ACC112 (cell line): ENCODE data around the gene TMEM59L.

ENCODE experiments used
- H2AFZ ChIP-seq: fragments of 200-600 bp; sonication (generic); one replicate; pipeline ENCODE4 v1.6.0; 2017; ENCODE audit warnings: antibody characterized with exemption, low read length; ENCODE audit not compliant: unreplicated experiment
- H3K27ac ChIP-seq: fragments of 200-600 bp; sonication (generic); 2 replicates; pipeline ENCODE4 v1.5.1; 2014; ENCODE audit warnings: low read depth, mild to moderate bottlenecking, antibody characterized with exemption, low read length, moderate library complexity
- H3K27me3 ChIP-seq: fragments of 200-600 bp; sonication (generic); 2 replicates; pipeline ENCODE4 v1.6.1; 2014; ENCODE audit warnings: mild to moderate bottlenecking, antibody characterized with exemption, low read length, moderate library complexity, mixed read lengths; ENCODE audit not compliant: insufficient read depth
- H3K36me3 ChIP-seq: fragments of 200-600 bp; sonication (generic); 2 replicates; pipeline ENCODE4 v1.6.1; 2016; ENCODE audit warnings: mild to moderate bottlenecking, antibody characterized with exemption, low read length, moderate library complexity, mixed read lengths; ENCODE audit not compliant: insufficient read depth
- H3K4me1 ChIP-seq: fragments of 200-600 bp; sonication (generic); one replicate; pipeline ENCODE4 v1.6.1; 2016; ENCODE audit warnings: low read length, mixed read lengths; ENCODE audit not compliant: insufficient read depth, unreplicated experiment, control insufficient read depth
- H3K4me3 ChIP-seq: fragments of 200-600 bp; sonication (generic); 2 replicates; pipeline ENCODE4 v1.5.1; 2014; ENCODE audit warnings: mild to moderate bottlenecking, low read depth, low read length
- H3K79me2 ChIP-seq: fragments of 200-600 bp; sonication (generic); one replicate; pipeline ENCODE4 v1.6.0; 2016; ENCODE audit warnings: low read length; ENCODE audit not compliant: control insufficient read depth, unreplicated experiment, insufficient read depth

Gene TMEM59L

GRCh38 chr19:18646535-18647370 is 34.1 kb downstream of the TMEM59L start:
- no peaks in the 10 kb centered on the region for H3K36me3 ChIP-seq
- H3K4me3 ChIP-seq: no peak overlapping the region
- peaks cover 9% of the 10 kb centered on the region for H3K79me2 ChIP-seq
- no peaks in the 10 kb centered on the region for H3K27me3 ChIP-seq
- peaks cover 28% of the 10 kb centered on the region for H3K4me1 ChIP-seq
- no peak overlapping the region for H2AFZ ChIP-seq
- H3K27ac ChIP-seq: no peak overlapping the region

DNA sequence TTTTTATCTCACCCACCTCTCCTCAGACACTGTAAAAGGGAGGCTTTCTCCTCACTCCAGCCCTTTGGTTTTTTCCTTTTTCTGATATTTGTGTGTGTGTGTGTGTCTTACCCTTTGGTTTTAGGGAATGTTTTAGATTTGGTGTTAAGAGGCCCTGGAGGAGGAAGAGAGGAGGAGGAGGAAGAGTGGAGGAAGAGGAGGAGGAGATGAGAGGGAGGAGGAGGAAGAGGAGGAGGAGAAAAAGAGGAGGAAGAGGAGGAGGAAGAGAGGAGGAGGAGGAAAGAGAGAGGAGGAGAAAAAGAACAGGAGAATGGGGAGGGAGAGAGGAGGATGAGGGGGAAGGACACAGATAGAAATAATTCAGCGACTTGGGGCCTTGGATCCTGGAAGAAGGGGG is 34.7 kb downstream of the TMEM59L start:
- H2AFZ ChIP-seq: no peak overlapping the region
- peaks cover 28% of the 10 kb centered on the region for H3K4me1 ChIP-seq
- peaks cover 9% of the 10 kb centered on the region for H3K79me2 ChIP-seq
- H3K27ac ChIP-seq: no peak overlapping the region
- H3K36me3 ChIP-seq: no peaks in the 10 kb centered on the region
- H3K27me3 ChIP-seq: no peaks in the 10 kb centered on the region
- H3K4me3 ChIP-seq: no peak overlapping the region

DNA sequence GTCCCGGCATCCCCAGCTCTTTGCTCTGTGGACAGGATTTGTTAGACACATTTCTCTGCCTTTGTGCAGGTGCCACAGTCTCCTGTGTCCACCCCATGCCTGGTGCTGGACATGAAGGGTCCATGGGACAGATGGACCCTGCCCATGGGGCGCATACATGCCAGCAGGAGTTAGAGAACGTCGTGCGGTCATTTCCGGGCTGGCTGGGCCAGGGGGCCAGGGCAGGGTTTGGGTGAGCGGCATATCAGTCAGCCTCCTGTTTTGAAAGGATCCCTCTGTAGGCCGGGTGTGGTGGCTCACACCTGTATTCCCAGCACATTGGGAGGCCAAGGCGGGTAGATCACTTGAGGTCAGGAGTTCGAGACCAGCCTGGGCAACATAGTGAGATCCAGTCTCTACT is 35.1 kb downstream of the TMEM59L start:
- Histone ChIP-seq H3K36me3 (no peaks in the 10 kb centered on the region), H3K27me3 (no peaks in the 10 kb centered on the region), H2AFZ (no peak overlapping the region), H3K79me2 (peaks cover 9% of the 10 kb centered on the region), H3K27ac (no peak overlapping the region), H3K4me1 (peaks cover 28% of the 10 kb centered on the region), H3K4me3 (no peak overlapping the region)

DNA sequence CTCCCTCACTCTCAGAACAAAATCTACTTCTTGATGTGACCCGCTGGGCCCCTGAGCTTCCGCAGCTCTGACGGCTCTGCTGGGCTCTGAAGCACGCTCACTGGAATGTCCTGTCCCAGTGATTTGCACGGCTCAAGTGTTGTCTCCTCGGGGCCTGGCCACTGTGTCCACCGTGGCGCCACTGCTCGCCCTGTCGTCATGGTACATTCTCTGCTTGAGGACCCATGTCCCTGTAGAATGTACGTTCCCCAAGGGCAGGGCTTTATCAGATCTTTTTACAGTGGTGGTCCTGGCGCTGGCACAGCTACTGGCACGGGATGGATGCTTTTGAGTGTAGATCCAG is 36.3 kb downstream of the TMEM59L start:
- Histone ChIP-seq H3K4me3 (no peak overlapping the region), H3K79me2 (peaks cover 9% of the 10 kb centered on the region), H3K4me1 (peaks cover 28% of the 10 kb centered on the region), H2AFZ (no peak overlapping the region), H3K27me3 (no peaks in the 10 kb centered on the region), H3K36me3 (no peaks in the 10 kb centered on the region), H3K27ac (peak overlapping the region; percentile 90; the same call in 1 of the 2 replicates)

DNA sequence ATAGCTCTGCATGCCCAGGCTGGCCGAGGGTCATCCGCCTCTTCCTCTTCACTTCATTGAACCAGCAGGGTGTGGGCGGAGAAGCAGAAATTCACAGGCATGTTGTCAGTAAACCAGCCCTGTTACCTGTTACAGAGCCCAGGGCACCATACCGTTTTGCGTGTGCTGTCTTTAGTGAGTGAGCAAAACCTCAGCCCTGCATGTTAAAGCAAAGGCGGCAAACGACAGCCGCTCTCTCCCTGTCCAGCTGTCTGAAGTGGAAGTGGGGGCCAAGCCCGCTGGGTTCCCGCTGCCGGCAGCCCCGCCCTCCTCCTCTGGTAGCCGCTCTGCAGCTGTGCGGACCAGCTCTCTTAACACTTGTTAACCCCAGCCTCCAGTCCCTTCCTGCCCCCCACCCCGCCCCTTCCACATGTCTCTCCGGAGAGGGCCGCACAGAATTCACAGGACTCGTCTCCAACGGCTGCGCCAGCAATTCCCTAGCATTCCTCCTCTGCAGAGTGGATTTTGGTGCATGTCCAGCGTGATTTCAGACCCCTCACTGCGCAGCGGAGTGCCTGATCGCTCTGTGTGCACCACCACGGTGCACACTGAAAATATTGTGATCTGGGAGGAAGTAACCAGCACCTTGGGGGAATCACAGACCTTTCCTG is 36.8 kb downstream of the TMEM59L start:
- Histone ChIP-seq H3K4me3 (0 out of 2 replicates have a peak overlapping the region, but pooled peaks have one; percentile 65), H3K27me3 (no peaks in the 10 kb centered on the region), H3K27ac (peak overlapping the region; percentile 90), H2AFZ (no peak overlapping the region), H3K36me3 (no peaks in the 10 kb centered on the region), H3K4me1 (peaks cover 28% of the 10 kb centered on the region), H3K79me2 (peaks cover 4% of the 10 kb centered on the region)

- H3K27ac ChIP-seq: peak overlapping the region; percentile 90
- no peaks in the 10 kb centered on the region for H3K36me3 ChIP-seq
- H3K27me3 ChIP-seq: no peaks in the 10 kb centered on the region
- H3K79me2 ChIP-seq: peaks cover 4% of the 10 kb centered on the region
- H3K4me1 ChIP-seq: peaks cover 28% of the 10 kb centered on the region
- H3K4me3 ChIP-seq: peak overlapping the region; percentile 65
- no peak overlapping the region for H2AFZ ChIP-seq
Observed at GRCh38 chr19:18650021-18650390, 37.3 kb downstream of the TMEM59L start.

DNA sequence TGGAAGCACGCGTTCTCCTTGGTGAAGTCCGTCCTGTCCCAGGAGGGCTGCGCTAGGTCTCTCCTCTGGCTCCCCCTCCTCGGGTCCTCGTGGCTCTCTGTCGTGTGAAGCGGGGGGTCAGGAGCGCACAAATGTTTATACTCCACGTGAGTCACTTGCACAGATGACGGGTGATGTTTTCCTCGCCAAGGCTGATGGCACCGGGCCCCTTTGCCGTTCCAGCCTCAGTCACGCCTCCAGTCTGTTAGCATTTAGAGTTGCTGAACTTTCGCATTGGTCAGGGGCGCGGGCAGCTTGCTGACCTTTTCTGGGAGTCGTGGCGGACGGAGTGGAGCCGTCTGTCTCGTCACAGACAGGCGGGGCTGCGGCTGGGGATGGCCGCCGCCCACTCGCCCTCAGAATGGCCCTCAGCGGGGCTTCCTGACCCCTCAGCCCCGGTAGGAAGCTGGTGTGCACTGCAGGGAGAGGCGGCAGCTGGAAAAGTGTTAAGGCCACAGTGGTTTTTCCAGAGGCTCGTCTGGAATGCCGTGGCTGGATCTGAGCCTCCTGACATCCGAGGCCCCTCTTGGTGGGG is 37.9 kb downstream of the TMEM59L start:
- H3K4me1 ChIP-seq: peaks cover 28% of the 10 kb centered on the region
- peaks cover 4% of the 10 kb centered on the region for H3K79me2 ChIP-seq
- peak overlapping the region; percentile 90 for H3K27ac ChIP-seq
- peak overlapping the region; percentile 65 for H3K4me3 ChIP-seq
- no peaks in the 10 kb centered on the region for H3K36me3 ChIP-seq
- no peaks in the 10 kb centered on the region for H3K27me3 ChIP-seq
- H2AFZ ChIP-seq: no peak overlapping the region

- Histone ChIP-seq H3K36me3 (no peaks in the 10 kb centered on the region), H2AFZ (no peak overlapping the region), H3K4me3 (peak overlapping the region; percentile 65; the same call in 1 of the 2 replicates), H3K4me1 (peaks cover 28% of the 10 kb centered on the region), H3K27me3 (no peaks in the 10 kb centered on the region), H3K27ac (peak overlapping the region; percentile 90), H3K79me2 (peaks cover 4% of the 10 kb centered on the region)
Observed at GRCh38 chr19:18651300-18651699, 38.6 kb downstream of the TMEM59L start.

DNA sequence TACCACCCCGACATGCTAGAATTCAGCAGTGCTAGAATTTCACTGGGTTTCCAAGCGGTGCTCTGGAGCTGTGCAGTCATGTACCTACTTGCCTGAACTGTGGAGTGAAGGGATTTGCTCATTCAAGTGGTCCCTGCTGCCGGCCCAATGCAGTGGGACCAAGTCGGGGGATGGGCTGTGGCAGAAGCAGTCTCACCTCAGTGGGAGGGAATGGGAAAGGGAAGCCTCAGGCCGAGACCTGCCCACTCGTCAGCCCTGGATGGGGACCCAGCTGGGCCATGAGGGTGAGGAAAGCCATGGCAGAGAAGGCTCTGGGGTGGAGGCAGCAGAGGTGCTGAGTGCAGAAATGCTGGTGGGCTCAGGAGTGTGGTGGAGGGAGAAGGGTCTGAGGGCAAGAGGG is 39.1 kb downstream of the TMEM59L start:
- H3K4me1 ChIP-seq: peaks cover 28% of the 10 kb centered on the region
- peaks cover 4% of the 10 kb centered on the region for H3K79me2 ChIP-seq
- H3K36me3 ChIP-seq: no peaks in the 10 kb centered on the region
- no peak overlapping the region for H2AFZ ChIP-seq
- no peaks in the 10 kb centered on the region for H3K27me3 ChIP-seq
- no peak overlapping the region for H3K4me3 ChIP-seq
- H3K27ac ChIP-seq: peak overlapping the region; percentile 90; the same call in 1 of the 2 replicates

DNA sequence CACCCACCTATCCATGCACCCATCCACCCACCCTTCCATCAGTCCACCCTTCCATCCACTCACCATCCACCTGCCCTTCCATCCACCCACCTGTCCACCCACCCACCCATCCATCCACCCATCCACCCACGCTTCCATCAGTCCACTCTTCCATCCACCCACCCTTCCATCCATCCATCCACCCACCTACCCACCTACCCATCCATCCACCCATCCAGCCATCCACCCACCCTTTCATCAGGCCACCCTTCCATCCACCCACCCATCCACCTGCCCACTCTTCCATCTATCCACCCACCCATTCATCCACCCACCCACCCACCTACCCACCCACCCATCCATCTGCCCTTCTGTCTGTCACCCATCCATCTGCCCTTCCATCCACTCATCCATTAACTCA is 41.2 kb downstream of the TMEM59L start:
- Histone ChIP-seq H3K27ac (no peak overlapping the region), H3K4me1 (peaks cover 40% of the 10 kb centered on the region), H3K27me3 (no peaks in the 10 kb centered on the region), H3K4me3 (no peak overlapping the region), H2AFZ (no peak overlapping the region), H3K79me2 (no peaks in the 10 kb centered on the region), H3K36me3 (no peaks in the 10 kb centered on the region)
